Heart left ventricle (tissue), 16 donors: ENCODE results near the gene ZFP36. TPM values are rescaled to one million over a fixed set of nuclear protein-coding genes. Genes with fewer than 3 reads are reported as not detected.
"Not testable (repeated sequence)": the region's sequence is repeated elsewhere in the genome, so short reads cannot be mapped to it uniquely, and the experiment has no call there.

Experiments
- ATAC-seq, 4 donors: fragments of 200-7000 bp; cut with Tn5 transposase; one replicate each; pipeline ENCODE4 v1.9.1; 2020 to 2022; ENCODE audit warnings: moderate library complexity in 4 of 4, mild to moderate bottlenecking in 3 of 4, moderate number of reproducible peaks in 1 of 4
- DNase-seq, 5 donors: peaks; one replicate each; pipeline ENCODE4 v3.0.0-alpha.2; 2020
- H3K27ac ChIP-seq, 12 donors: fragments of 200-600 bp; sonication (generic) in 4 of 12; one replicate each; pipeline versions ENCODE4 v1.5.0 to v1.8.0; 2016 to 2022; ENCODE audit warnings: mild to moderate bottlenecking in 2 of 12
- H3K27me3 ChIP-seq, 9 donors: fragments of 200-600 bp; sonication (generic) in 2 of 9; one replicate each; pipeline versions ENCODE4 v1.5.1 to v1.8.0; 2016 to 2022; ENCODE audit warnings: mild to moderate bottlenecking in 3 of 9
- H3K36me3 ChIP-seq, 9 donors: fragments of 200-600 bp; sonication (generic) in 2 of 9; one replicate each; pipeline versions ENCODE4 v1.5.0 to v1.8.0; 2018 to 2022; ENCODE audit warnings: mild to moderate bottlenecking in 2 of 9
- H3K4me1 ChIP-seq, 12 donors: fragments of 200-600 bp; sonication (generic) in 4 of 12; one replicate each; pipeline versions ENCODE4 v1.5.0 to v1.8.0; 2016 to 2022; ENCODE audit warnings: mild to moderate bottlenecking in 3 of 12
- H3K4me3 ChIP-seq, 12 donors: fragments of 200-600 bp; sonication (generic) in 4 of 12; one replicate each; pipeline versions ENCODE4 v1.5.0 to v1.8.0; 2017 to 2022; ENCODE audit warnings: mild to moderate bottlenecking in 9 of 12, moderate library complexity in 4 of 12
- H3K9me3 ChIP-seq, 12 donors: fragments of 200-600 bp; sonication (generic) in 4 of 12; one replicate each; pipeline versions ENCODE4 v1.5.0 to v1.8.0; 2016 to 2022; ENCODE audit warnings: mild to moderate bottlenecking in 1 of 12
- POLR2A ChIP-seq, 2 donors: fragments of 450-650 bp; IDR thresholded peaks; one replicate each; pipeline ENCODE4 v1.6.1; 2017; ENCODE audit warnings: antibody characterized with exemption in 2 of 2, mild to moderate bottlenecking in 2 of 2, moderate library complexity in 2 of 2
- WGBS, 4 donors: extraction: QIAGEN DNeasy Blood & Tissue Kit in 2 of 4; methylation state at CpG; one replicate each; pipeline versions ENCODE4 v1.1.5 to v1.1.7; 2013 to 2018; 5-methylcytosine and 5-hydroxymethylcytosine counted together
- intact Hi-C, 10 donors: fragments of 100-400 bp; cut with DNase I; formaldehyde crosslinking; loops; one replicate each; pipeline versions ENCODE4 v1.11.1 to v1.14.2; 2022
- polyA plus RNA-seq, 2 donors: library from polyadenylated mRNA; stranded (reverse); fragments of 200-250 nt; gene quantifications; one replicate each; pipeline ENCODE4 v1.2.3, GENCODE V29; 2013
- total RNA-seq, 9 donors: library from RNA; depleted of rRNA in 2 of 9; stranded (reverse); fragments of >200 nt in 2 of 9; fragmentation: NEBNext Ultra II Directional in 3 of 9; extraction: Animal tissue kit (Norgen Biotek cat#: 25700) in 3 of 9; gene quantifications; one replicate each; pipeline versions ENCODE4 v1.1.0 to v1.2.4, GENCODE V29; 2016 to 2023
- TF ChIP-seq, protein P1 (sequence below), 12 donors: fragments of 200-600 bp; sonication (generic) in 4 of 12; IDR thresholded peaks; one replicate each; pipeline versions ENCODE4 v1.5.0 to v1.8.0; 2018 to 2022; ENCODE audit warnings: antibody characterized with exemption in 12 of 12, mild to moderate bottlenecking in 5 of 12
- donor health status: ischemic (EF 13 %, LVEDD 7.1; RV severe dilation, severe dysfunction).
- donor health status: healthy with polysubstance abuse.
- donor health status: DM: no; HTN: yes; CAD: no.
- donor health status: DM: no; HTN: no; CAD: no.
- donor health status: ischemic (EF 25% LVEDD 6.9; RV normal size, moderate dysfunction).
- donor health status: ischemic (EF 25% LVEDD 5.7; RV mildly dilated, moderate dysfunction).
- donor health status: healthy.
- donor health status: DM: yes; HTN: yes; CAD: no.
- donor health status: ischemic (EF 35%, LVEDD 5.7; RV mildly dilated, moderate dysfunction).
- donor health status: nonischemic (EF 11% LVEDD 7.7; RV severe dilation, severe dysfunction).
- donor health status: DM: yes; HTN: yes; CAD: no.
- donor health status: PGD.
- donor health status: ischemic (EF 29% LVEDD 5.4; RV normal size, mild dysfunction).
- donor health status: nonischemic (EF 23%, LVEDD 6.1; RV moderate dilation, normal function).

Gene ZFP36
- total and polyA plus RNA-seq, 11 donors: 16.1 to 145 (median 51.1) TPM

DNA sequence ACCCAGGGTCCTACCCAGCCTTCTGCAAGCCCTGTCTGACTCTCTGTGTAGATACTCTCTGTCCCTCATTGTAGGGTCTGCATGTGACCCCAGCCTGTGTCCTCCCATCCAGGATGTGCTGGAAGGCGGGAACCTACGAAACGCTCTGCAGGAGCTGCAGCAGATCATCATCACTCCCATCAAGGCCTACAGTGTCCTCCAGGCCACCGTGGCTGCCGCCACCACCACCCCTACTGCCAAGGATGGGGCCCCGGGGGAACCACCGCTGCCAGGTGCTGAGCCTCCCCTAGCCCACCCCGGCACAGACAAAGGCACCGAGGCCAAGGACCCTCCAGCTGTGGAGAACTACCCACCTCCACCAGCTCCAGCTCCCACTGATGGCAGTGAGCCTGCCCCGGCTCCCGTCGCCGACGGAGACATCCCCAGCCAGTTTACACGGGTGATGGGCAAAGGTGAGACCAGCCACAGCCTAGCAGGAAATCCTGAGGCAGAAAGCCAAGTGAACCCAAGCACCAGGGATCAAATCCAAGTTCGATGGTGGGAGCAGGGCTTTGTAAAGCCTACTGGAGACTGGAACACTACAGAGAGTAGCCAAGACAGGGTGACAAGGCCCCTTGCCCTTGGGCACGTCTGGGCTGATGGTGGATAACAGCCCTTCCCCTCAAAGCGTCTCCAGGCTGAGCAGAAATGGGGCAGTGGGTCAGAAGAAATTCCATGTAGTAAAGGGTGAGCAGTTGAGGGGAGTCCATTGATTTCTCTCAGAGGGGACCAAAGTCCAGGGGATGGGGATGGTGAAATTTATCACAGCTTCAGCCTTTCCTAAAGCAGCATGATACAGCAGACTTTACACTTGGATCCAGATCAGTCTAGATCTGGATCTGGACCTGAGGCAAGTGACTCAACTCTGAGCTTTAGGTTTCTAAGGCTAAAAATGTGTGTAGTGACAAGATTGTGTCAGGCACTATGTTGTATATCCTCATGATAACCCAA, 29.0 kb upstream of the ZFP36 start:
- no peaks in the 10 kb centered on the region for H3K9me3 ChIP-seq
- ATAC-seq: no peak
- H3K4me3 ChIP-seq: no peak overlapping the region
- no peak for DNase-seq
- no peak for TF ChIP-seq POLR2A (IDR thresholded peaks at IDR 0.05)
- H3K36me3 ChIP-seq: peaks cover 0 to 97% (median 79%) of the 10 kb centered on the region in 9 donors
- no peaks in the 10 kb centered on the region for H3K27me3 ChIP-seq
- H3K27ac ChIP-seq: no peak overlapping the region
- intact Hi-C loops: no loop called here
- peaks cover 6 to 16% (median 10%) of the 10 kb centered on the region in 12 donors for H3K4me1 ChIP-seq
- 71 to 87% (median 81%) methylated on average over 10 to 18 of the region's 18 CpGs for WGBS, 4 donors

DNA sequence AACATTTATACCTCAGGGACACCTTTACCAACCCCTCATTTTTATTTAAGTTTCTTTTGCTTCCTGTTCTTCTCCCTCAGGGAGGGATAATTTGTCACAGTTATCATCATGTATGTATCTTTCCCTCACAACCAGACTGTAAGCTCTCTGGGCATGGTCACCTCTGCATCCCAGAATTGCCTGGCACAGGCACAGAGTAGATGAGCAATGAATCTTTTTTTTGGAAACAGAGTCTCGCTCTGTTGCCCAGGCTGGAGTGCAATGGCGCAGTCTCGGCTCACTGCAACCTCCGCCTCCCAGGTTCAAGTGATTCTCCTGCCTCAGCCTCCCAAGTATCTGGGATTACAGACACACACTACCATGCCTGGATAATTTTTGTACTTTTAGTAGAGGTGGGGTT, 27.3 kb upstream of the ZFP36 start:
- H3K36me3 ChIP-seq: peaks cover 0 to 100% (median 91%) of the 10 kb centered on the region in 9 donors
- intact Hi-C loops, H3K4me1 ChIP-seq, H3K27ac ChIP-seq, H3K27me3 ChIP-seq, DNase-seq, ATAC-seq, H3K9me3 ChIP-seq, H3K4me3 ChIP-seq: not testable (repeated sequence)
- 97 to 100% (median 99%) methylated on average over 4 of the region's 4 CpGs for whole genome bisulfite sequencing, 4 donors

DNA sequence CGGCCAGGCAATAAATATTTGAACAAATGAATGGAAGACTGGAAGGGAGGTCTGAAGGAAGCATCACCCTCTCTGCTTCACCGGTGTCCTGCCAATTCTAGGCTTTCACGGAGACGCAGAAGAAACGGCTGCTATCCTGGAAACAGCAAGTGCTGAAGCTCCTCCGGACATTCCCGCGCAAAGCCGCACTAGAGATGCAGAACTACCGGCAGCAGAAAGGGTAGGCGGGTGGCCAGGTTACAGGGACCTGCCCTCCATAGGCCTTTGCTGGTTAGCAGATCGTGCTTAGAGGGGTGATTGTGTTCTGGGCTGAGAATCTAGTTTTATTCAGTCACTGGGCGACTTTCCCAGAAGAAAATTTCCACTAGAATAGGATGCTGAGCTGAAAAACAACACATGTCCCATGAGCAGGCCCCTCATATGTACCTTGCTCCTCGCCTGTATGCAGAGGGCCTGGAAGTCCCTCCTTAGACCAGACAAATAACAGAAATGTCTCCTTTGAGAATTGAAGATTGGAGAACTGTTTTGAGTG, 26.7 kb upstream of the ZFP36 start:
- Histone ChIP-seq H3K4me1 (no peaks in the 10 kb centered on the region), H3K27me3 (no peaks in the 10 kb centered on the region), H3K27ac (peak overlapping the region in 1 of 12 donors; percentile 6), H3K36me3 (peaks cover 0 to 100% (median 95%) of the 10 kb centered on the region in 9 donors), H3K4me3 (no peak overlapping the region), H3K9me3 (no peaks in the 10 kb centered on the region)
- no peak for TF ChIP-seq POLR2A (IDR thresholded peaks at IDR 0.05)
- TF ChIP-seq, protein P1, sequence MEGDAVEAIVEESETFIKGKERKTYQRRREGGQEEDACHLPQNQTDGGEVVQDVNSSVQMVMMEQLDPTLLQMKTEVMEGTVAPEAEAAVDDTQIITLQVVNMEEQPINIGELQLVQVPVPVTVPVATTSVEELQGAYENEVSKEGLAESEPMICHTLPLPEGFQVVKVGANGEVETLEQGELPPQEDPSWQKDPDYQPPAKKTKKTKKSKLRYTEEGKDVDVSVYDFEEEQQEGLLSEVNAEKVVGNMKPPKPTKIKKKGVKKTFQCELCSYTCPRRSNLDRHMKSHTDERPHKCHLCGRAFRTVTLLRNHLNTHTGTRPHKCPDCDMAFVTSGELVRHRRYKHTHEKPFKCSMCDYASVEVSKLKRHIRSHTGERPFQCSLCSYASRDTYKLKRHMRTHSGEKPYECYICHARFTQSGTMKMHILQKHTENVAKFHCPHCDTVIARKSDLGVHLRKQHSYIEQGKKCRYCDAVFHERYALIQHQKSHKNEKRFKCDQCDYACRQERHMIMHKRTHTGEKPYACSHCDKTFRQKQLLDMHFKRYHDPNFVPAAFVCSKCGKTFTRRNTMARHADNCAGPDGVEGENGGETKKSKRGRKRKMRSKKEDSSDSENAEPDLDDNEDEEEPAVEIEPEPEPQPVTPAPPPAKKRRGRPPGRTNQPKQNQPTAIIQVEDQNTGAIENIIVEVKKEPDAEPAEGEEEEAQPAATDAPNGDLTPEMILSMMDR (IDR thresholded peaks at IDR 0.05): no peak
- ATAC-seq (no peak), DNase-seq (no peak)
- intact Hi-C loops: loop anchor here in 1 of 10 donors (5.0 kb wide), 1 partner anchor 33 kb away; no protein-coding TSS in a partner anchor
- WGBS, 4 donors: 94 to 97% (median 97%) methylated on average over 14 of the region's 14 CpGs

DNA sequence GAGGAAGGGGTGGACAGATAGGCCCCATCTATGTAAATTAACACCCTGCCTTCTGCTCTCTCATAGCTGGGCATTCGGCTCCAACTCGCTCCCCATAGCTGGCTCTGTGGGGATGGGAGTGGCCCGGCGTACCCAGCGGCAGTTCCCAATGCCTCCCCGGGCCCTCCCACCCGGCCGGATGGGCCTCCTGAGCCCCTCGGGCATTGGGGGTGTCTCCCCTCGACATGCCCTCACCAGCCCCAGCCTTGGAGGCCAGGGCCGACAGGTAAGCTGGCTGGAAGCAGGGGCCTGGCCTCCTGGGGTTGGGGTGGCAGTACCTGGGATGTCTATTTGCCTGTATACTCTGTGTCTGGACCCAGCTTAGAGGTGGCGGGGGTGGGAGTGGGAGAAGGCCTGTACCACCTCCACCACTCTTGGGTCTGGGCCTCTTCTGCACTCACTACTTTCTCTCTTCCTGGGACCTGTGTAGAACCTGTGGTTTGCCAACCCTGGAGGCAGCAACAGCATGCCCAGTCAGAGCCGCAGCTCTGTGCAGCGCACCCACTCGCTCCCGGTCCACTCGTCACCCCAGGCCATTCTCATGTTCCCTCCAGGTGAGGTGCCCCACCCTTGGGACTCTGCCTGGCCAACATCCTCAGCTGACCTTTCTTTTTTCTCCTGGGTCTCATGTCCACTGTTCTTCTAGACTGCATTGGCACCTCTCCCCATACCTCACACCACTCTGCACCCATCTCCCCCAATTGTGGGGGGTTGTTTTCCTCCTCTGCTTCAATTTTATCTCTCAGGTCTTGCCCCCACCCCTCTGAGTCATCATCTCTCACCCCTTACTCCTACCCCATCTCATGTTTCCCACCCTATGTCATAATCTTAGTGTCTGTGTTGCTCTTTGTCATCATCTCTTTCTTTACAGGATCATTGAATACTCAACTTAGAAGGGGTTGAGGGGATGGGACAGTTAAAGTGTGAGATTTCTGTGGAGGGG, 25.8 kb upstream of the ZFP36 start:
- ATAC-seq (no peak), DNase-seq (no peak)
- H3K4me1 ChIP-seq: no peaks in the 10 kb centered on the region
- H3K27me3 ChIP-seq: no peaks in the 10 kb centered on the region
- H3K36me3 ChIP-seq: peaks cover 0 to 100% (median 97%) of the 10 kb centered on the region in 9 donors
- H3K4me3 ChIP-seq: no peak overlapping the region
- H3K9me3 ChIP-seq: no peaks in the 10 kb centered on the region
- no peak for TF ChIP-seq POLR2A (IDR thresholded peaks at IDR 0.05)
- TF ChIP-seq, protein P1 (IDR thresholded peaks at IDR 0.05): no peak
- WGBS, 4 donors: 89 to 96% (median 94%) methylated on average over 12 to 17 of the region's 17 CpGs
- H3K27ac ChIP-seq: peak overlapping the region in 1 of 12 donors; percentile 6
- intact Hi-C loops: loop anchor here in 1 of 10 donors (5.0 kb wide), 1 partner anchor 34 kb away; no protein-coding TSS in a partner anchor
